Measurements from ENCODE around the gene C11orf16.

Gene C11orf16

DNA sequence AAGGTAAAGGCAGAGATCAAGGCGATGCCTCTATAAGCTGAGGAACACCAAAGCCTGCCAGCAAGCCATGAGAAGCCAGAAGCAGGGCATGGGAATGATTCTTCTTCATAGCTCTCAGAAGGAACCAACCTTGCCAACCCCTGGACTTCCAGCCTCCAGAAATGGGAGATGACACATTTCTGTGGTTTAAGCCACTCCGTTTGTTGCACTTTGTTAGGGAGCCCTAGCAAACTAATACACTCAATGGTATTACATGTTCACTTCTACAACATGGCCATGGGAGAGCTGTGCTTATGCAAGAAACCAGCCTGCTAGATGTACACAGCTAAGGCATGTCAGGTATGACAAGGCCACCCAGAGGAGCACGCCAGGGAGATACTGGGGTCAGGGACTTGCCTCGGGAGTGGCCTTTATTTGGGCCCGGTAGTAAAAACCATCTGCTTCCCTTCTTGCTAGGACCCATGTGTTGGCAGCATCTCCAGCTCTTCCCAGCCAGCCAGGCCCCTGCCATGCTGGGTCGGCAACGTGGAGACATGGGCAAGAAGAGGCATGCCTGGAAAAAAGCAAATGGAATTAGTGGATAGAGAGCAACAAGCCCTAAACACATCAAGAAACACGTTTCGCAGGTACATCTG is 3.6 kb downstream of the C11orf16 start:
- Histone ChIP-seq H2AFZ (ENCODE audit: low read depth, low read length, severe bottlenecking) (no peak overlapping the region), H3F3A (ENCODE audit: insufficient read depth) (no peaks in the 10 kb centered on the region), H3K9me2 (replicated peaks; ENCODE audit: insufficient read depth, low read length) (no peaks in the 10 kb centered on the region), H3K4me3 (ENCODE audit: insufficient read depth, low read length, poor library complexity, severe bottlenecking) (no peak overlapping the region), H3K36me3 (ENCODE audit: low read length) (no peaks in the 10 kb centered on the region), H4K20me1 (ENCODE audit: low read depth, low read length) (no peaks in the 10 kb centered on the region), H3K27ac (ENCODE audit: low read depth, low read length) (no peak overlapping the region), H3K4me2 (ENCODE audit: low read depth, low read length, poor library complexity, severe bottlenecking) (no peak overlapping the region), H3K9ac (ENCODE audit: low read length) (no peak overlapping the region), H3K9me3 (ENCODE audit: insufficient read depth, low read length) (no peaks in the 10 kb centered on the region), H3K79me2 (ENCODE audit: insufficient read depth, low read length) (no peaks in the 10 kb centered on the region), H3K27me3 (ENCODE audit: low read length) (no peaks in the 10 kb centered on the region)
- TF ChIP-seq EZH2phosphoT487 (conservative IDR thresholded peaks at IDR 0.05; ENCODE audit: low read length) (no peak), CTCF (IDR thresholded peaks at IDR 0.05; ENCODE audit: insufficient read depth, low read length, poor library complexity, severe bottlenecking) (no peak)

DNA sequence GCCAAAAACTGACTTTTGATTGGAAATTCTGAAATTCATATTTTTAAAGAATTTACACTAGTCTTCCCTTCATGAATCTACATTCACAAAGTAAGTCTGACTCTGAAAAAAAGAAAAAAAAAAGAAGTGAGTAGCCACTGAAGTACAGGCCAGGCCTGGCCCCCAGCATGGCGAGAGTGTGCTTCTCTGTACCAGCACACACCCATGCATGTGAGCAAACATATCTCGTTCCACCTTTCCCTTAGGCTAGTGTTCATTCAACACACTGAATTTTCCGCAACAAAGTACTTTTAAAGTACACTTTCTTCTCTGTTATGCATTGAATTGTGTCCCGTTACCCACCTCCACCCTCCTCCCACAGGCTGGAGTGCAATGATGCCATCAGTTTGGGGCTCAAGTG is 4.5 kb downstream of the C11orf16 start:
- Histone ChIP-seq H3K4me2 (ENCODE audit: low read depth, low read length, poor library complexity, severe bottlenecking) (no peak overlapping the region), H3K9me2 (replicated peaks; ENCODE audit: insufficient read depth, low read length) (no peaks in the 10 kb centered on the region), H3K36me3 (ENCODE audit: low read length) (no peaks in the 10 kb centered on the region), H3F3A (ENCODE audit: insufficient read depth) (no peaks in the 10 kb centered on the region), H3K27ac (ENCODE audit: low read depth, low read length) (no peak overlapping the region), H3K9me3 (ENCODE audit: insufficient read depth, low read length) (no peaks in the 10 kb centered on the region), H3K79me2 (ENCODE audit: insufficient read depth, low read length) (no peaks in the 10 kb centered on the region), H4K20me1 (ENCODE audit: low read depth, low read length) (no peaks in the 10 kb centered on the region), H3K9ac (ENCODE audit: low read length) (no peak overlapping the region), H3K4me3 (ENCODE audit: insufficient read depth, low read length, poor library complexity, severe bottlenecking) (no peak overlapping the region), H3K27me3 (ENCODE audit: low read length) (no peaks in the 10 kb centered on the region), H2AFZ (ENCODE audit: low read depth, low read length, severe bottlenecking) (no peak overlapping the region)
- TF ChIP-seq CTCF (IDR thresholded peaks at IDR 0.05; ENCODE audit: insufficient read depth, low read length, poor library complexity, severe bottlenecking) (no peak), EZH2phosphoT487 (conservative IDR thresholded peaks at IDR 0.05; ENCODE audit: low read length) (no peak)

- H2AFZ ChIP-seq (ENCODE audit: low read depth, low read length, severe bottlenecking): no peak overlapping the region
- no peaks in the 10 kb centered on the region for H3K9me3 ChIP-seq (ENCODE audit: insufficient read depth, low read length)
- no peak overlapping the region for H3K4me3 ChIP-seq (ENCODE audit: insufficient read depth, low read length, poor library complexity, severe bottlenecking)
- no peaks in the 10 kb centered on the region for H3K79me2 ChIP-seq (ENCODE audit: insufficient read depth, low read length)
- no peaks in the 10 kb centered on the region for H3K36me3 ChIP-seq (ENCODE audit: low read length)
- no peaks in the 10 kb centered on the region for H3K27me3 ChIP-seq (ENCODE audit: low read length)
- H3K27ac ChIP-seq (ENCODE audit: low read depth, low read length): no peak overlapping the region
- H3K9me2 ChIP-seq (replicated peaks; ENCODE audit: insufficient read depth, low read length): no peaks in the 10 kb centered on the region
- TF ChIP-seq EZH2phosphoT487 (conservative IDR thresholded peaks at IDR 0.05; ENCODE audit: low read length): no peak
- TF ChIP-seq CTCF (IDR thresholded peaks at IDR 0.05; ENCODE audit: insufficient read depth, low read length, poor library complexity, severe bottlenecking): no peak
- H4K20me1 ChIP-seq (ENCODE audit: low read depth, low read length): no peaks in the 10 kb centered on the region
- no peak overlapping the region for H3K9ac ChIP-seq (ENCODE audit: low read length)
- H3F3A ChIP-seq (ENCODE audit: insufficient read depth): no peaks in the 10 kb centered on the region
- H3K4me2 ChIP-seq (ENCODE audit: low read depth, low read length, poor library complexity, severe bottlenecking): no peak overlapping the region
Measured at GRCh38 chr11:8927233-8927632, 5.5 kb downstream of the C11orf16 start.
